H9 (cell line): ENCODE results near the gene PLXNA4. TPM values are rescaled to one million over a fixed set of nuclear protein-coding genes. Genes with fewer than 3 reads are reported as not detected.

Experiments used
- DNase-seq: peaks from one replicate; pipeline ENCODE4 v3.0.0-alpha.2; 2017
- H2AFZ ChIP-seq: one replicate; pipeline ENCODE4 v1.6.1; 2013; ENCODE audit warnings: mild to moderate bottlenecking, low read length, control low read depth, moderate library complexity
- H2AK5ac ChIP-seq: 2 replicates; pipeline ENCODE4 v1.6.1; 2013; ENCODE audit warnings: low read length, control low read depth, mixed read lengths; ENCODE audit not compliant: insufficient read length
- H2BK120ac ChIP-seq: one replicate; pipeline ENCODE4 v1.6.1; 2013; ENCODE audit warnings: low read depth, mild to moderate bottlenecking, low read length, control low read depth, inconsistent platforms; ENCODE audit not compliant: poor library complexity, severe bottlenecking
- H2BK12ac ChIP-seq: 2 replicates; pipeline ENCODE4 v1.6.1; 2013; ENCODE audit warnings: low read length, control low read depth, mixed read lengths, low read depth; ENCODE audit not compliant: insufficient read length
- H2BK15ac ChIP-seq: 2 replicates; pipeline ENCODE4 v1.6.1; 2013; ENCODE audit warnings: low read depth, low read length, control low read depth
- H2BK20ac ChIP-seq: one replicate; pipeline ENCODE4 v1.6.1; 2013; ENCODE audit warnings: low read depth, mild to moderate bottlenecking, low read length, control low read depth, inconsistent platforms; ENCODE audit not compliant: poor library complexity, severe bottlenecking
- H2BK5ac ChIP-seq: 2 replicates; pipeline ENCODE4 v1.6.1; 2013; ENCODE audit warnings: low read length, control low read depth, mixed read lengths; ENCODE audit not compliant: insufficient read length
- H3K14ac ChIP-seq: 2 replicates; pipeline ENCODE4 v1.6.1; 2013; ENCODE audit warnings: low read length, control low read depth; ENCODE audit not compliant: insufficient read depth
- H3K18ac ChIP-seq: 2 replicates; pipeline ENCODE4 v1.6.1; 2013; ENCODE audit warnings: low read depth, mild to moderate bottlenecking, mixed read lengths, low read length, control low read depth; ENCODE audit not compliant: insufficient read length
- H3K23ac ChIP-seq: 2 replicates; pipeline ENCODE4 v1.6.1; 2013; ENCODE audit warnings: low read length, control low read depth, mixed read lengths, low read depth; ENCODE audit not compliant: insufficient read length
- H3K23me2 ChIP-seq: 2 replicates; pipeline ENCODE4 v1.6.1; 2013; ENCODE audit warnings: low read depth, mild to moderate bottlenecking, mixed read lengths, low read length, control low read depth; ENCODE audit not compliant: insufficient read length, poor library complexity, severe bottlenecking
- H3K27ac ChIP-seq: 2 replicates; pipeline ENCODE4 v1.5.1; 2013; ENCODE audit warnings: low read length, control low read depth, mixed read lengths, low read depth; ENCODE audit not compliant: insufficient read length
- H3K27me3 ChIP-seq: 2 replicates; pipeline ENCODE4 v1.6.1; 2013; ENCODE audit warnings: low read length, control low read depth, inconsistent platforms; ENCODE audit not compliant: insufficient read depth
- H3K4ac ChIP-seq: 2 replicates; pipeline ENCODE4 v1.6.1; 2013; ENCODE audit warnings: low read depth, mild to moderate bottlenecking, control low read depth, inconsistent platforms, low read length, moderate library complexity
- H3K4me1 ChIP-seq: 2 replicates; pipeline ENCODE4 v1.6.1; 2013; ENCODE audit warnings: low read length, control low read depth, inconsistent platforms; ENCODE audit not compliant: insufficient read depth
- H3K4me2 ChIP-seq: 2 replicates; pipeline ENCODE4 v1.6.1; 2013; ENCODE audit warnings: low read length, control low read depth, mixed read lengths; ENCODE audit not compliant: insufficient read length, insufficient read depth
- H3K56ac ChIP-seq: 2 replicates; pipeline ENCODE4 v1.6.1; 2013; ENCODE audit warnings: low read depth, mild to moderate bottlenecking, mixed read lengths, low read length, control low read depth; ENCODE audit not compliant: insufficient read length
- H3K79me1 ChIP-seq: 2 replicates; pipeline ENCODE4 v1.6.1; 2013; ENCODE audit warnings: low read depth, mild to moderate bottlenecking, moderate library complexity, low read length, control low read depth, inconsistent platforms; ENCODE audit not compliant: insufficient read depth, poor library complexity, severe bottlenecking
- H3K79me2 ChIP-seq: 2 replicates; pipeline ENCODE4 v1.6.1; 2013; ENCODE audit warnings: low read length, control low read depth, inconsistent platforms; ENCODE audit not compliant: insufficient read depth
- H3K9ac ChIP-seq: 2 replicates; pipeline ENCODE4 v1.6.1; 2013; ENCODE audit warnings: low read length, control low read depth, mixed read lengths; ENCODE audit not compliant: insufficient read length; ENCODE audit errors: extremely low read depth
- H3K9me3 ChIP-seq: one replicate; pipeline ENCODE4 v1.6.1; 2013; ENCODE audit warnings: low read depth, low read length, inconsistent platforms; ENCODE audit not compliant: control insufficient read depth
- H3T11ph ChIP-seq: one replicate; pipeline ENCODE4 v1.6.1; 2013; ENCODE audit warnings: mild to moderate bottlenecking, low read length, control low read depth, inconsistent platforms
- H4K20me1 ChIP-seq: one replicate; pipeline ENCODE4 v1.6.1; 2013; ENCODE audit not compliant: control insufficient read depth, insufficient read length, insufficient read depth
- H4K5ac ChIP-seq: 2 replicates; pipeline ENCODE4 v1.6.1; 2013; ENCODE audit warnings: low read depth, mild to moderate bottlenecking, mixed read lengths, low read length, control low read depth; ENCODE audit not compliant: insufficient read length
- H4K8ac ChIP-seq: replicated peaks from 2 replicates; pipeline ENCODE4 v1.6.1; 2013; ENCODE audit warnings: low read length, control low read depth, mixed read lengths, low read depth; ENCODE audit not compliant: insufficient read length
- H4K91ac ChIP-seq: 2 replicates; pipeline ENCODE4 v1.6.1; 2013; ENCODE audit warnings: low read depth, mild to moderate bottlenecking, moderate library complexity, mixed read lengths, low read length, control low read depth; ENCODE audit not compliant: insufficient read length
- H3K27ac Mint-ChIP-seq, 3 experiments: 2 replicates in 2 of 3; 3 replicates in 1 of 3; pipeline ENCODE4 v1.8.0; 2020 to 2021; ENCODE audit warnings: mixed read lengths in 3 of 3, mild to moderate bottlenecking in 1 of 3, moderate library complexity in 1 of 3
- H3K27me3 Mint-ChIP-seq: 2 replicates; pipeline ENCODE4 v1.8.0; 2021; ENCODE audit warnings: low read depth, mild to moderate bottlenecking, moderate library complexity, mixed read lengths
- H3K36me3 Mint-ChIP-seq, 3 experiments: 2 replicates in 2 of 3; 3 replicates in 1 of 3; pipeline ENCODE4 v1.8.0; 2020 to 2021; ENCODE audit warnings: low read depth in 3 of 3, mixed read lengths in 3 of 3; ENCODE audit not compliant: insufficient read depth in 1 of 3
- H3K4me1 Mint-ChIP-seq, 2 experiments: 2 replicates each; pipeline ENCODE4 v1.8.0; 2020; ENCODE audit warnings: mixed read lengths in 2 of 2
- H3K4me3 Mint-ChIP-seq, 2 experiments: 2 replicates in 1 of 2; 3 replicates in 1 of 2; pipeline ENCODE4 v1.8.0; 2020 to 2021; ENCODE audit warnings: mild to moderate bottlenecking in 2 of 2, mixed read lengths in 2 of 2, moderate library complexity in 1 of 2
- H3K9me3 Mint-ChIP-seq, 2 experiments: 2 replicates in 1 of 2; 3 replicates in 1 of 2; pipeline ENCODE4 v1.8.0; 2020; ENCODE audit warnings: mild to moderate bottlenecking in 2 of 2, mixed read lengths in 2 of 2, moderate library complexity in 1 of 2
- WGBS: extraction: QIAGEN DNeasy Blood & Tissue Kit; methylation state at CpG from one replicate; pipeline ENCODE4 v1.1.7; 2013; ENCODE audit warnings: missing lambda C conversion rate, low lambda C conversion rate, mixed read lengths; ENCODE audit not compliant: insufficient read length; ENCODE audit errors: extremely low coverage; 5-methylcytosine and 5-hydroxymethylcytosine counted together
- total RNA-seq: library from RNA; stranded (reverse); gene quantifications from 2 replicates; pipeline ENCODE4 v1.2.1, GENCODE V29; 2021
- TF ChIP-seq, protein P1 (sequence below): fragments of 200-600 bp; sonication (generic); conservative IDR thresholded peaks from 3 replicates; pipeline ENCODE4 v1.8.0; 2021; ENCODE audit warnings: antibody characterized with exemption, mild to moderate bottlenecking

PLXNA4 gene
- total RNA-seq, 1 experiment from 2014 or later: 0.35 TPM

GRCh38 chr7:132551439-132551838 lies 24.8 kb downstream of the PLXNA4 start:
- Mint-ChIP-seq H3K9me3 (peaks cover 12 to 21% of the 10 kb centered on the region in 2 experiments), H3K27me3 (peaks cover 79% of the 10 kb centered on the region), H3K4me3 (no peak overlapping the region; a peak in 1 of 5 replicates), H3K4me1 (peaks cover 10 to 16% of the 10 kb centered on the region in 2 experiments; a peak in 2 of 4 replicates), H3K36me3 (peaks cover 8 to 13% (median 12%) of the 10 kb centered on the region in 3 experiments; a peak in 6 of 7 replicates), H3K27ac (no peak overlapping the region)
- H2BK20ac ChIP-seq: no peak overlapping the region
- H2BK12ac ChIP-seq: no peak overlapping the region
- H3K14ac ChIP-seq: no peak overlapping the region
- no peak overlapping the region for H3K4ac ChIP-seq
- H3K79me1 ChIP-seq: no peaks in the 10 kb centered on the region
- H3K27me3 ChIP-seq: no peaks in the 10 kb centered on the region
- no peak overlapping the region for H3T11ph ChIP-seq
- H3K23ac ChIP-seq: no peak overlapping the region
- DNase-seq: no peak
- no peak overlapping the region for H3K9ac ChIP-seq
- H4K8ac ChIP-seq: no peak overlapping the region
- no peak overlapping the region for H2BK15ac ChIP-seq
- WGBS: no CpG with 5 or more reads among the region's 6 CpGs
- no peaks in the 10 kb centered on the region for H3K79me2 ChIP-seq
- H4K91ac ChIP-seq: no peak overlapping the region
- no peak overlapping the region for H2AFZ ChIP-seq
- no peak overlapping the region for H3K56ac ChIP-seq
- H2AK5ac ChIP-seq: no peak overlapping the region
- TF ChIP-seq, protein P1, sequence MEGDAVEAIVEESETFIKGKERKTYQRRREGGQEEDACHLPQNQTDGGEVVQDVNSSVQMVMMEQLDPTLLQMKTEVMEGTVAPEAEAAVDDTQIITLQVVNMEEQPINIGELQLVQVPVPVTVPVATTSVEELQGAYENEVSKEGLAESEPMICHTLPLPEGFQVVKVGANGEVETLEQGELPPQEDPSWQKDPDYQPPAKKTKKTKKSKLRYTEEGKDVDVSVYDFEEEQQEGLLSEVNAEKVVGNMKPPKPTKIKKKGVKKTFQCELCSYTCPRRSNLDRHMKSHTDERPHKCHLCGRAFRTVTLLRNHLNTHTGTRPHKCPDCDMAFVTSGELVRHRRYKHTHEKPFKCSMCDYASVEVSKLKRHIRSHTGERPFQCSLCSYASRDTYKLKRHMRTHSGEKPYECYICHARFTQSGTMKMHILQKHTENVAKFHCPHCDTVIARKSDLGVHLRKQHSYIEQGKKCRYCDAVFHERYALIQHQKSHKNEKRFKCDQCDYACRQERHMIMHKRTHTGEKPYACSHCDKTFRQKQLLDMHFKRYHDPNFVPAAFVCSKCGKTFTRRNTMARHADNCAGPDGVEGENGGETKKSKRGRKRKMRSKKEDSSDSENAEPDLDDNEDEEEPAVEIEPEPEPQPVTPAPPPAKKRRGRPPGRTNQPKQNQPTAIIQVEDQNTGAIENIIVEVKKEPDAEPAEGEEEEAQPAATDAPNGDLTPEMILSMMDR: no peak
- no peak overlapping the region for H2BK120ac ChIP-seq
- no peak overlapping the region for H3K27ac ChIP-seq
- H4K5ac ChIP-seq: no peak overlapping the region
- H2BK5ac ChIP-seq: no peak overlapping the region
- no peaks in the 10 kb centered on the region for H4K20me1 ChIP-seq
- H3K18ac ChIP-seq: no peak overlapping the region
- no peak overlapping the region for H3K4me2 ChIP-seq
- no peaks in the 10 kb centered on the region; the same call in 1 of the 2 replicates for H3K4me1 ChIP-seq
- no peaks in the 10 kb centered on the region for H3K9me3 ChIP-seq
- no peaks in the 10 kb centered on the region for H3K23me2 ChIP-seq
